LNCAP (cell line): ENCODE data around the gene MPC1.

ENCODE experiments used
- TF ChIP-seq, protein P1 (sequence below): fragments of 450-650 bp; IDR thresholded peaks from 2 replicates; pipeline ENCODE4 v1.5.1; 2017; ENCODE audit warnings: mild to moderate bottlenecking

The MPC1 gene

DNA sequence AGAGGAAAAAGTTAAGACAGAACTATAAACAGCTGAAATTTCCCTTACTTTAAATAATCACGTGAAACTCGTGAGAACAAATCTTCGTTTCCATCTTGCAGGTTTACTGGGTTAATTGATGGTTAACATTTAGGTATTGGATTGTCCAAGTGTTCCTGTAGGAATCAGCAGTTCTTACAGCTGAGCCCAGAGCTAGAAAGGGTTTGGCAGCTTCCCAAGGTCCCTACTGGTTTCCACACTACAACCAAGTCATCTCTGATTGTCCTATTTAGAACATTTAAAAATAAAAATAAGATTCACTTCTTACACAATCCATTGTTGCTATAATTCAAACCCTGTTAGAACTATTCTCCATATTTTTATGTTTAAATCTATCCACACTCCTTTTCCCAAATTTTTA lies 15.8 kb downstream of the MPC1 start:
- TF ChIP-seq, protein P1, sequence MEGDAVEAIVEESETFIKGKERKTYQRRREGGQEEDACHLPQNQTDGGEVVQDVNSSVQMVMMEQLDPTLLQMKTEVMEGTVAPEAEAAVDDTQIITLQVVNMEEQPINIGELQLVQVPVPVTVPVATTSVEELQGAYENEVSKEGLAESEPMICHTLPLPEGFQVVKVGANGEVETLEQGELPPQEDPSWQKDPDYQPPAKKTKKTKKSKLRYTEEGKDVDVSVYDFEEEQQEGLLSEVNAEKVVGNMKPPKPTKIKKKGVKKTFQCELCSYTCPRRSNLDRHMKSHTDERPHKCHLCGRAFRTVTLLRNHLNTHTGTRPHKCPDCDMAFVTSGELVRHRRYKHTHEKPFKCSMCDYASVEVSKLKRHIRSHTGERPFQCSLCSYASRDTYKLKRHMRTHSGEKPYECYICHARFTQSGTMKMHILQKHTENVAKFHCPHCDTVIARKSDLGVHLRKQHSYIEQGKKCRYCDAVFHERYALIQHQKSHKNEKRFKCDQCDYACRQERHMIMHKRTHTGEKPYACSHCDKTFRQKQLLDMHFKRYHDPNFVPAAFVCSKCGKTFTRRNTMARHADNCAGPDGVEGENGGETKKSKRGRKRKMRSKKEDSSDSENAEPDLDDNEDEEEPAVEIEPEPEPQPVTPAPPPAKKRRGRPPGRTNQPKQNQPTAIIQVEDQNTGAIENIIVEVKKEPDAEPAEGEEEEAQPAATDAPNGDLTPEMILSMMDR: no peak

DNA sequence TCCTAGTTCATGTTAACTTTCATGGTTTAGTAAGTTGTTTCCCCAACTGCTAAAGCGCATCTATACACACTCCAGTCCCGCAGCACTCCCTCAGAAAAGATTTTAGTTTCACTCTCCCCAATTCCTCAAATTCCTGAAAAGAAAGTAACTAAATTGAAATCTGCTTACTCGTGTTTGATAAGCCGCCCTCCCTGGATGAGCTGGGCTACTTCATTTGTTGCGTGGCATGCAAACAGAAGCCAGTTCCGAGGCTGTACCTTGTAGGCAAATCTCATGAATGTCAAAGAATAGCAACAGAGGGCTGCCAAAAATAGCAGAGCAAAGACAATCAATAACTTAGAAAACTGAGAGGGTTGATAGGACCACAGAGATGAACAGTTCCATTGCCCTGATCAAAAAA lies 16.9 kb downstream of the MPC1 start:
- TF ChIP-seq, protein P1: no peak

DNA sequence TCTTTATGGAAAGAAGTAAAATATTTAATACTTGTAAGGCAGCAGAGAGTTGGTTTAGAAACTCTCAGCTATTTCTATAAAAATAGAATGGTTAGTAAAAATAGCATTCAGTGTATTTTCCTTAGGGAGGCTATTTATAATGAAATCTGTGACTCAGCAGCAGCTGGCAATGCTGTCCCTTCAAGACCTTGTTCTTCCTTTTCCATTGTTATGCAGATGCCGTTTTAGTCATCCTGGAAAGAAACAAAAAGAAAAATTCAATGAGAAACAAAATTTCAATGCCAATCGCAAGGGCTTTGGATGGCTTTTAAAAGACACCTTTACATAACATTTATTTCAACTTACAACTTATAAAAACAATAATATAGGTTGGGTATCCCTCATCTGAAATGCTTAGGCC lies 17.5 kb downstream of the MPC1 start:
- TF ChIP-seq, protein P1: no peak

DNA sequence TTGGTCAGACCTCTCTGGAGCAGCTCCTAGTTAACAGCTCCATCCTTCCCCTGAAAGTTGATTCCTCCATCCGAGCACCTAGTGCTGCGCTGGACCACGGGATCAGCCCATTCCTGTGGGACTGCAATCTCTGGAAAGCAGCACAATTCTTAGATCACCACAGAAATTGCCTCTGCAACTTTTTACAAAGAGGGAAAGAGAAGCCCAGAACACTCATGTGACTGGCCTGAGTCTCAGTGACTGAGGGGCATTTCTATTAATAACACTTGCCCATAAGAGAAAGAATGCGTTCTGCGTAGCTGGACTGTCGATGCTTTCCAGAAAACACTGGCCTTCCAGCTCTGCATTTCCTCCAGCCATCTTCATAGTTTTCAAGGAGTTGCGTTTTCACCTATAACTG lies 18.3 kb downstream of the MPC1 start:
- TF ChIP-seq, protein P1: no peak

DNA sequence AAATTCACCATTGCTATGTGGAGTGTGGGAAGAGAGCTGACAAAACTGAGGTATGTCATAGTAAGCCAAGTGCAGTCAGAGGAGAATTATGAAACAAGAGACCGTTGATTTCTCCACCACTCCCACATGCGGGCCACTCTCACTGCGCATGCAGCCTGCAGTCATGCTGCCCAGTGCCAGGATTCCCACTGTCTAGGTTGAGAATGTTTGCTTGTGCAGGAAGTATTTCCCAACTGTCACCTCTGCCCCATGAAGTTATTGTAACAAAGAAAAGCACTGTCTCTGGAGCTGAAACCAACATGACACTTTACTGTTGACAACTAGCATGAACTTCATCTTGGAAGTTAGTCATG lies 21.7 kb downstream of the MPC1 start:
- TF ChIP-seq, protein P1: no peak

DNA sequence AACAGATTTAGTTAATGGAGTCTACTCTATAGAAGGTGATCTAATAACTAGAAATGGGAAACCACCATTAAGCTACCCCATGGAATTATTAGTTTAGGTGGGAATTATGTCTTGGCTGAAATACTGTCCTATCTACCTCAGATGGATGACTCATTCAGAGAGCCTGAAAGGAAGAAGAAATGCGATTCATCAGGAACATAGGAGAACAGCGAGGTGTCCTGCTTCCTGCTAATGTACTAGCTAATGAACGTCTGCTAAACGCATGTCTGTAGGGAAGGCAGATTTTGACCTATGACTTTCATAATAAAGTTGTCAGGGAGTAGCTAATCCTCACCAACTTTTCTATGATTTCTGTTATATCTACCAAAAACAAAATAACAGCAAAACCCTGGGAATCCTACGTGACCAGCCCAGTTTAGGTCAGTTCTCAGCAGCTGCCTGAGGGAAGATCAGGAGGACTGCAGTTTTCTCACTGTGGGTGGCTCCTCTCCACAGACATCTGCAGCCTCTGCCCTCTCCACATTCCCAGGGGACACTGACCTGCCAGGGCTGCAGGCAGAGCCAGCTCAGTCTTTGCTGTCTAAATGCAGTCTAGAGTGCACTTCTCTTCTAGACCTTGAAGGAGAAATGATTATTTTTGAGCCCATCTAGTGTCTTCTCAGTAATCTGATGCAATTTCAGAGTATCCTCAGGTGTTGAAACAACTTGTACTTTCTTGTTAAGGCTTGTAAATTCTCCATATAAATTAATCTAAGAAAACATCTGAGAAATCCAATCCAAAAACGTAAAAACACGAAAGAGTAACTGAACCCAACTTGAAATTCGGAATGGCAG lies 22.3 kb downstream of the MPC1 start:
- TF ChIP-seq, protein P1: no peak

DNA sequence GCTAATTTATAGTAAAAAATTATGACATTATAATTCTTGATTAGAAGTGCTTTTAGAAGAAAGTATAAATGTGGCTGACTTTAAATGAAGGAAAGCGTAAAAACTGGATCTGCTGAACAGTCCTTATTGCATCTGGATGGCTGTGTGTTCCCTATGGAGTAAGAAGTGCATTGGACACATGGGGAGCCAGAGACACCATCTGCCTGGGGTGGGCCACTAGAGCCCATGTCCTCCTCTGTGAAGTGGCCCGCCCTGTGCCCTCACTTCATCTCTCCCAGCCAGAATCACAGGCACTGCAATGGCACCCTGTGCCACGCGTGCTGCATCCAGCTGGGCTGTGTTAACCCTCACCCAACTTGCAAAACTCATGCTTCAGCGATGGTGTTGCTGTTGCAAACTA lies 27.2 kb downstream of the MPC1 start:
- TF ChIP-seq, protein P1: no peak

DNA sequence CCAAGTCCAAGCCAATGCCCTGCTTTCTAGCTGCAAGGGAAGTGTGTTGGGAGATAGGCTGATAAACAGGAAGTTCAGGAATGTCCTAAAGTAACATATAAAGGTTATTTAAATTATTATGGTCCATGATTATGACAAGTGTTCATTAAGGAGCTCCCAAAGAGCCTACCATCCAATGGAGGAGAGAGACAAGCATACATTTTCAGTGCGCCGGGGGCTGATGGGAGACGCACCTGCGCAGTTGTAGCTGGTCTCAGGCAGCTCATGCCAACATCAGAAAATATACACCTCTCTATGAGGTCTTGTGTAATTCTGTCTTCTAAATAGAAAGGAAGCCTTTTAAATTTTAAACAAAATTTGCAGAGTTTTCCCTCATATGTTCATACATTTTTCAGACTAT lies 27.8 kb downstream of the MPC1 start:
- TF ChIP-seq, protein P1: no peak
